CD1c-positive myeloid dendritic cell (primary cell): Measurements from ENCODE around the gene NCBP2L.
"Not testable (repeated sequence)": the region's sequence is repeated elsewhere in the genome, so short reads cannot be mapped to it uniquely, and the experiment has no call there.

Source experiments
- DNase-seq: peaks from one replicate; pipeline ENCODE4 v3.0.0-alpha.2; 2016; ENCODE audit errors: extremely low spot score

The NCBP2L gene

GRCh38 chrX:107810053-107810452 is 32.5 kb downstream of the NCBP2L start:
- not testable (repeated sequence) for DNase-seq

GRCh38 chrX:107818900-107819521 is 41.5 kb downstream of the NCBP2L start:
- DNase-seq: no peak

- no peak for DNase-seq
Measured at GRCh38 chrX:107823042-107823441, 45.5 kb downstream of the NCBP2L start.

- DNase-seq: peak; percentile 31
Measured at GRCh38 chrX:107823456-107823855, 45.9 kb downstream of the NCBP2L start.

- no peak for DNase-seq
Measured at GRCh38 chrX:107825698-107826237, 48.2 kb downstream of the NCBP2L start, which contains the start of gene MID2. MID2 (plus strand) TSS chrX:107825866; CDS start chrX:107826427, 561 bp downstream.

- peak; percentile 51 for DNase-seq
Measured at GRCh38 chrX:107826238-107827029, 48.9 kb downstream of the NCBP2L start.

- DNase-seq: peak; percentile 15
Measured at GRCh38 chrX:107827030-107827831, 49.7 kb downstream of the NCBP2L start.

GRCh38 chrX:107827852-107828251 is 50.3 kb downstream of the NCBP2L start:
- no peak for DNase-seq

- DNase-seq: no peak
Measured at GRCh38 chrX:107829878-107830277, 52.3 kb downstream of the NCBP2L start.

- no peak for DNase-seq
Measured at GRCh38 chrX:107831071-107831730, 53.7 kb downstream of the NCBP2L start.

GRCh38 chrX:107834275-107835201 is 57.0 kb downstream of the NCBP2L start:
- no peak for DNase-seq

GRCh38 chrX:107836958-107837357 is 59.4 kb downstream of the NCBP2L start:
- no peak for DNase-seq

GRCh38 chrX:107840971-107841370 is 63.4 kb downstream of the NCBP2L start:
- no peak for DNase-seq

- no peak for DNase-seq
Measured at GRCh38 chrX:107842715-107843400, 65.3 kb downstream of the NCBP2L start.
